NCI-H2196 treated with DMSO at 0.1 percent for 48 hours (cell line): ENCODE data around the gene SLC35G2.
"Not testable (repeated sequence)": the region's sequence is repeated elsewhere in the genome, so short reads cannot be mapped to it uniquely, and the experiment has no call there.

Experiments
- DNase-seq: peaks from one replicate; lab custom pipeline; 2025; ENCODE audit not compliant: unreplicated experiment; lab: John Stamatoyannopoulos, UW

Gene SLC35G2

GRCh38 chr3:136818769-136819391, at the start of gene SLC35G2:
TSS of gene SLC35G2 (plus strand) at chr3:136819126. CDS start at chr3:136854461, 35,335 bp downstream.
- peak; percentile 76 for DNase-seq

- DNase-seq, result no peak
Observed at GRCh38 chr3:136772709-136773108, 46.2 kb upstream of the SLC35G2 start.

- no peak for DNase-seq
Observed at GRCh38 chr3:136778865-136779264, 40.1 kb upstream of the SLC35G2 start.

- DNase-seq, result no peak
Observed at GRCh38 chr3:136780741-136781140, 38.2 kb upstream of the SLC35G2 start.

GRCh38 chr3:136783708-136784191, 35.2 kb upstream of the SLC35G2 start:
- DNase-seq, result peak; percentile 38

GRCh38 chr3:136787349-136787748, 31.6 kb upstream of the SLC35G2 start:
- no peak for DNase-seq

- no peak for DNase-seq
Observed at GRCh38 chr3:136788154-136788553, 30.8 kb upstream of the SLC35G2 start.

- DNase-seq, result no peak
Observed at GRCh38 chr3:136789976-136790375, 28.9 kb upstream of the SLC35G2 start.

- DNase-seq, result no peak
Observed at GRCh38 chr3:136790786-136791185, 28.1 kb upstream of the SLC35G2 start.

GRCh38 chr3:136792556-136793330, 26.2 kb upstream of the SLC35G2 start:
- no peak for DNase-seq

GRCh38 chr3:136801146-136801545, 17.8 kb upstream of the SLC35G2 start:
- DNase-seq, result not testable (repeated sequence)

- DNase-seq, result no peak
Observed at GRCh38 chr3:136802481-136802996, 16.4 kb upstream of the SLC35G2 start.

- DNase-seq, result no peak
Observed at GRCh38 chr3:136804141-136804540, 14.8 kb upstream of the SLC35G2 start.

GRCh38 chr3:136804813-136805212, 14.1 kb upstream of the SLC35G2 start:
- DNase-seq, result no peak

GRCh38 chr3:136805795-136806194, 13.1 kb upstream of the SLC35G2 start:
- no peak for DNase-seq

GRCh38 chr3:136811701-136812100, 7.2 kb upstream of the SLC35G2 start:
- no peak for DNase-seq

GRCh38 chr3:136817448-136817847, 1.5 kb upstream of the SLC35G2 start:
- no peak for DNase-seq

- peak; percentile 86 for DNase-seq
Observed at GRCh38 chr3:136818191-136818768, 646 bp upstream of the SLC35G2 start.

GRCh38 chr3:136819392-136819730, 435 bp downstream of the SLC35G2 start:
- peak; percentile 63 for DNase-seq

GRCh38 chr3:136819731-136820679, 1.1 kb downstream of the SLC35G2 start:
- peak; percentile 77 for DNase-seq

- no peak for DNase-seq
Observed at GRCh38 chr3:136831461-136831860, 12.5 kb downstream of the SLC35G2 start.
